GM19043 (cell line): ENCODE data around the gene MARCOL.

Experiments used
- ATAC-seq: cut with Tn5 transposase; IDR thresholded peaks from one replicate; pipeline ENCODE4 v1.9.1; 2021; ENCODE audit warnings: low read depth; ENCODE audit not compliant: unreplicated experiment

MARCOL gene, protein sequence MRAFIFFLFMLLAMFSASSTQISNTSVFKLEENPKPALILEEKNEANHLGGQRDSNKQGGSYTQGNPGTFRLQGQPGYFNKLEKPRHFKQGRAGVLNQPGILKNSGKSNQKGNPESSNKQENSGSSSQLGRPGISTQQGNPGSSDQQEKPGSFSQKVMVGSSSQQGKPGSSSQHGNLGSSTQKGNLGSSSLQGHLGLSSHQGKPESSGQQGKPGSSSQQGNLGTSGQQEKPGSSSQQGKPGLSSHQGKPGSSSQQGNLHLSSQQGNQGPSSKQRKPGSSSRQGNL

DNA sequence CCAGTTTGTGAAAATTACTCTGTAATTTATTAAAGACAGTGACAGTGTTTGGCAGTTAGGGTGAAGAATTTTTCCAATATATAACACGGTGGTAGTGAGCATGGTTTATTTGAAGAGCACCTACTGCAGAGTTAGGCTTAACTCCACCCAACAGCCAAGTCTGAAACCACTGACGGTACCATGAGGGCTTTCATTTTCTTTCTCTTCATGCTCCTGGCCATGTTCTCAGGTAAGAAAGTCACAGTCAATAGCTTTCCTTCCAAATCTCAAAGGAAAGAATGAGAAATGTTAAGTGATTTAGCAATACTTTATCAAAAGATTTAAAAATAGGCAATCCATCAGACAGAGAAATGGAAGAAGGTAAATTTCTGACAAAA, at the start of gene MARCOL:
Gene MARCOL, plus strand, starts transcription at position 108 of the 377 bp plus-strand sequence. Its CDS starts 73 bp downstream, at position 181.
- ATAC-seq = no peak

DNA sequence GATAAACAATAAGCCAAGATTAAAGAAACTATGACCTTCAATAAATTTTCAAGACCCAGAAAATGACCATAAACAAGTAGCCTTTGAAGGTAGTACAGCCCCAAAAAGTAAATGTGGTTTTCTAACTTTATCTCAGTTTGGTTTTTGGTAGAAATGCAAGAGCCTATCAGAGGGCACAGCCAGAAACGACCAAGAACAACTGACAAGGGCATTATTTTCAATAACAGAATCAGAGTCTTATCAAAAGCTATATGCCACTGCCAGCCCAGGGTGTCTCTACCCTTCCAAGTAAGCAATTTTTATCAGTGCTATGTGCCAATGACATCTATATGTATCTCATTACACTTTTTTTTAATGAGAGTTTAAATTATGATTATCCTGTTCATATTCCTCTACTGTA, 47.3 kb upstream of the MARCOL start:
- no peak for ATAC-seq

DNA sequence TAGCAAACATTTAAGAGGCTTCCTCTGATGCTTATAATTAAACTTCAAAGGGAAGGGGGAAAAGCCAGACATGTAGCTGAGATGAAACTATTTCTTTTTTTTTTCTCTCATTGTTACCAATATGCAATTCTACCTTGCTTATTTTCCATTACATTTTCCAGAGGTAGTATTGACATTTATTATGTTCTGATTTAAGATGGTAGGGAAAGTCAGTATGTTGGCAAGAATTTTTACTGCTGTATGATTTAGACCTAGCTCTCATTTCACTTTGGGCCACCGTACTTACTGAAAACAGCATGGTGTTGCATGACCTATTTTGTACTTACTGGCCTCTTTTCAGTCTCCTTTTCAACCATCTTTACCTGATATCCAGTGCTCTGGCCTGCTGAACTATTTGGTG, 45.1 kb upstream of the MARCOL start:
- no peak for ATAC-seq

DNA sequence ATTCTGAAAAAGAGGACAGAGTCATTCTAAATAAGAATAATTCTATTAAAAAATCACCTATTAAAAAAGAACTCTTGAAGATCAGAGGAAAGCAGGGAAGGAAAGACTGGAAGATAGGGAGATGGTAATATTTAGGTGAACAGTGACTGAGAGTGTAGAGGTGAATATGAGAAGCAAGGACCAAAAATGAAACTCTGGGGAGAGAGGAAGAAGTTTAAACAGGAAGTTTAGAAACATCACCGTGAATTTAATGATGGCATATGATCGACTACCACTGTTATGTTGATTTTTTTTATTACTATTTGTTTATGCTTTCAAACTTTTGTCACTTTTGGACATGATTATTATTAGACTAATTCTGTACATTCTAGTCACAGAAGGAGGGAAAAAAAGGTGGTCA, 37.2 kb upstream of the MARCOL start:
- no peak for ATAC-seq

DNA sequence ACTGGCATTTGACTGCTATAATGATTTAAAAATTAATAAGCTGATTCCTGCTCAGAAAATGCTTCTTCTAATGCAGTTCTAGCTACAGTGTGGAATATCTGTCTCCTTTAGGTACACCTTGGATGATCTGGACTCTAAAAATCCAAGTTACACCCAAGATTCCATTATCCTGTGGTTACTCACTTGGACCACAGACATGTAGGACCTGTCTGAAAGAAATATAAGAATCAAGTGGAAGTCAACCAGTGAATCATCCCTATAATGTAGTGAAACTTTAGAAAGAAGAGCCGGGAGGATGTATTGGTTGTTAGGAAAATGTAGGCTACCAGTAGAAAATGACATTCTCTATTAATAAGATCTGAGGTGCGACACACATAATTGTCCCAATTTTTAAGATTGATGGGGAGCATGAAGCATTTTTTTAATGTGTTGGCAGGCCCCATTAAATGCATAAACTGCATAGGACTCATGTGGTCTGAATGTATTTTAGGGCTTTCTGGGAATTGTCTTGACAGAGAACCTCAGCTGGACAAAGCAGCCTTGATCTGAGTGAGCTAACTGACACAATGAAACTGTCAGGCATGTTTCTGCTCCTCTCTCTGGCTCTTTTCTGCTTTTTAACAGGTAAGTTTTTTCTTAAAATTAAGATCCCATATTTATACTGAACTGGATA, 35.7 kb upstream of the MARCOL start, which contains the start of gene SPINK6:
Gene SPINK6, plus strand, starts transcription at position 512 of the 673 bp plus-strand sequence. Its CDS starts 55 bp downstream, at position 567.
- no peak for ATAC-seq

DNA sequence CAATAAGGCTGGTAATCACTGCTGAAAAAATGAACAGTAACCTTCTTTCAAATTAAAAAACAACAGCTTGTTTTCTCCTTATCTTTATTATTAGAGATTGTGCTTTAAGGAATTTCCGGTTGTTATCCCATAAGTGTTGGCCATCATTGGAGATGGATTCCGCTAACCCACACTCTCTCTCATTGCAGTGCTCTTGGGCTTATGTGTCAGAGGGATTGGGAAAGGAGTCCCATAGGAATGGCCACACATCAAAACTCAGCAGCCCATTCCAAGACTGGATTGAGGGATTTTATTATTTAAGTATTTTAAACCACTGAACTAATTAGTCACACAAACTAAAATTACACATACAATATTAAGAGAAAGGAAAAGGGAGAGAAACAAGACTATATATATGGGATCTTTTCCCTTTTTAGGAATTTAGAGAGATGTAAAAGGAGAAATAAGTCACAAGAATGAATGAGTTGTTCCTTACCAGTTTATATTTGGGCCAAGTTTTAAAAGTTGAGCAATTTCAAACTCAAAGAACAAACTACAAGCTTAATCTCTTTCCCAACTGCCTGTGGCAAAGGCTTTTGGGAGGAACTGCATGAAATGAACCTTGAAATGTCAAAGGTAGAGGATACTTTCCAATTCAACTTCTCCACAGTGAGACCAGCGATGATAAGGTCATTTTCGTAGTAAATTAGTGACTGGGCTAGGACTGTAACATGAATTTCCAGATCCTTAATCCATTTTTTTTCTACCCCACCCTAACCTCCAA, 33.1 kb upstream of the MARCOL start:
- ATAC-seq = no peak

DNA sequence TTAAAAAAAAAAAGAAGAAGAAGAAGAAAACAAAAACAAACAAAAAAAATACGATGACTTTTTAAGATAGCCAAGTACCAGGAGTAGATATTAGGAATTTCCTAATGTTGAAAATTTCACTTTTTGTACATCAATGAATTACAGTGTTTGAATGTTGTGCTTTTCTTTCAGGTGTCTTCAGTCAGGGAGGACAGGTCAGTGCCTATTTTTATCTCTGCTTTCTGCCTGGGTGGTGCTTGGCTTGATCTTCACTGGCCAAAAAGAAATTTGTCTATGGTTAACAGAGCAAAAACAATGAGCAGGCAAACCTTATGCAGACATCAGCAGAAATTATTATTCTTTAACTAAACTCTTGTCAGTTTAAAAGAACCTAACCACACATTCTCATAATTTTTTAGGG, 32.5 kb upstream of the MARCOL start:
- ATAC-seq = no peak

DNA sequence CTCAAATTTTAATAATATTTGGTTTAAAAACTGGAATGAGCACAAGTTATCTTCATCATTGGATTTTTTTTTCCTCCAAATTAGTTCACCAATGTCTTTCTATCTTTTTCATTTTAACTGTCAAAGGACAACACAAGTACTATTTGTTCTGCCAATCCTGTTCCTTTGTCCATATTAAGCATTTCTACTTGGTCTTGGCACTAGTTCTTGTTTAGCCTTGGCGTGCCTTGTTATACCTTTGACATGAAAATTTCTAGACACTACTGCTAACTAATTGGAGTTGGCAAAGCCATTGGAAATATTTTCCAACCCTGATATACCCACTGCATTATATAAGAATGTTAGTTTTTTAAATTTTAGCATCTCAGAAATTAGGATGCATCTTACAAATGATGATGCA, 31.7 kb upstream of the MARCOL start:
- no peak for ATAC-seq

DNA sequence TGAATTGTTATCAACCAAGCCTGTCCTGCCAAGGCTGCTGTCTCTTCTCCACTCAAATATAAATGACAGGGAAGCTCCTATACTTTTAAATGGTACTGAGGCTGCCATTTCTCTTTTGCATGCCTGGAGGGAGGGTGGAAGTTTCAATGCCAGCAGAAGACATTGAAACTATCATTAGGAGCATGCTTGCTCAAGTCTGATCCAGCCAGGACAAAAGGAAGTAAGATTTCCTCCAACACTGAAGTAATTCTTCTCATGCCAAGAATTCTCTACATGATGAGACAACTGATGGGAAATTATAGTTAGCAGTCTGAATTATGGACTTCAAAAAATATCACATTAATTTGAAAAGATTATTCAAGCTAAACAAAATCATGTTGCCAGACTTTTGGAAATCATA, 30.1 kb upstream of the MARCOL start:
- ATAC-seq = no peak

DNA sequence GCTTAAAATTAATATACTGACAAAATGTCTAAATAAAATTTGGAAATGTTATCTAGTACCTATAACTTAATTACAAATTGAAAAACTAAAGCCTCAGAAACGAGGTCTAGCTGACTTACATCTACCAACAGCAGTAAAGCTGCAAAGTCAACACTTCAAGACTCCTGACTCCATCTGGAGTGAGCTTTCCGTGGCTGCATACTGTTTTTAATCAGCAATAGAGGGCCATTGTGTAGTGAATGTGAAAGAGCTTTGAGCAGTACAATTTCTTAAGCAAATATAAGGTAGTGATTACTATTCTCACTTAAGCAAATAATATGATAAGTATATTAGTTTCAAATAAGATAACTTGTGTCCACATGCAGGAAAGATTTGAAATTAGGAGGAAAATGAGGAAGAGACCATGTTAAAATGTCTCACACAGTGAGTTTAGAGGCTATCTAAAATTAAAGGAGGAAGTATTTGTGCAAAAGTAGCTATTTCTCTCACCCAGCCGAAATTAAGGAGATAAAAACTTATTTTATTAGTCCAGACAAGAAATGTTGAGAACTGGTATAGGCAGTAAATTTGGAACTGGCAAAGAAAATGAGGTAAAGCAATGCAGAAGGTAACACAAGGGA, 29.1 kb upstream of the MARCOL start:
- no peak for ATAC-seq

DNA sequence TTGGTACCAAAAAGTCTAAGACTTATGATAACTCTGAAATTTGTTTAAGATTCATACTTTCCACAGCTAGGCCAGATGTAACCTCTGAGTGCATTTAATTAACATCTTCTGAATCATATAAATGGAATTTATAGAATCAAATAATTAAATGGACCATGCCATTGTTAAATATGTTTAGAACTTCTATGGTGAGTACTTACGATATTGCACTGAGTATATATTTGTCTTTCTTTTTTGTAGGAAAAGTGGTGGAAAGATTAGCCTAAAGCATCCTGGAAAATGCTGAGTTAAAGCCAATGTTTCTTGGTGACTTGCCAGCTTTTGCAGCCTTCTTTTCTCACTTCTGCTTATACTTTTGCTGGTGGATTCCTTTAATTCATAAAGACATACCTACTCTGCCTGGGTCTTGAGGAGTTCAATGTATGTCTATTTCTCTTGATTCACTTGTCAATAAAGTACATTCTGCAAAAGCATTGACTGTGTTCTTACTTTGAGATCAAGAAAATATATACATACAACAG, 23.6 kb upstream of the MARCOL start:
- ATAC-seq = no peak

DNA sequence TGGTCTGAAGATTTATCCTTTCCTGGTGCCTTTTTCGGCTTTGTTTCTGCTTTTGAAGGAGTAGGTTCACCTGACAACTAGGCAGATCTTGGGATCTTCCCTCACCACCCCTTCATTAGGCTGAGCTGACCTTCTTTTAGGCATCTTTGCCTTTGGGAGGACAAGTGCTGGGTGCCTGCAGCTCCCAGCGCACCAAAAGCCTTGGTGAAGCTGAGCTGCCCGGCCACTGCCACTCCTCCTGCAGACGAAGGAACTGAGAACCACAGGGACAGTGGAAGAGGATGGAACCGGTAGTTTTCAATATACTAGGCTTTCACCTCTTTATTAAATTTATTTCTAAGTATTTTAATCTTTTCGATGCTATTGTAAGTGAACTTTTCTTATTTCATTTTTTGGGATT, 16.8 kb upstream of the MARCOL start:
- no peak for ATAC-seq

DNA sequence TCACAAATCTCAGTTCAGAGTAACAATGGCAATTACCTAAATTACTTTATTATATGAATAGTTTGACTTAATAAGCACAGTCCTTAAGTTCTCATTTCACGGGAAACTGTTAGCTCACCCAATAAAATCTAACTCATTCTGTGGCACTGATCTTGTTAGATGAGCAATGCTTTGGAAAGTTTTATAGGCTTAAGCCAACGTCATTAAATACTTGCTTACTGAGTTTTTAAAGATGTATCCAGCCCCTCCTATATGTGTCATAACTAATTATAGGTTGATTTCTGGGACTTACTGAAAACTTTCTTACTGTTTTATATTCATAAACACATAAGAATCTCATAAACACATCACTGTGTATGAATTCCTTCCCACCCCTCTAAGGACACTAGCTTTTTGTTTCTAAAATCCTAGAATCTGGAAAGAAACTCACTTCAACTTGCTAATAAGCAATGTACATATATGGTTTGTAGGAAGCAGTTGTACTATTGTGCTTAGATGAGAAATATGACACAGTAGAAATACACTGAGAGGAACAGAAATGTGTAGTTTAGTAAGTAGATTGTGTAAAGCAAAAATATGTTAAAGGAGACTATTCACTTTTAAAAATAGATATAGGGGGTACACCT, 14.1 kb upstream of the MARCOL start:
- ATAC-seq = no peak

DNA sequence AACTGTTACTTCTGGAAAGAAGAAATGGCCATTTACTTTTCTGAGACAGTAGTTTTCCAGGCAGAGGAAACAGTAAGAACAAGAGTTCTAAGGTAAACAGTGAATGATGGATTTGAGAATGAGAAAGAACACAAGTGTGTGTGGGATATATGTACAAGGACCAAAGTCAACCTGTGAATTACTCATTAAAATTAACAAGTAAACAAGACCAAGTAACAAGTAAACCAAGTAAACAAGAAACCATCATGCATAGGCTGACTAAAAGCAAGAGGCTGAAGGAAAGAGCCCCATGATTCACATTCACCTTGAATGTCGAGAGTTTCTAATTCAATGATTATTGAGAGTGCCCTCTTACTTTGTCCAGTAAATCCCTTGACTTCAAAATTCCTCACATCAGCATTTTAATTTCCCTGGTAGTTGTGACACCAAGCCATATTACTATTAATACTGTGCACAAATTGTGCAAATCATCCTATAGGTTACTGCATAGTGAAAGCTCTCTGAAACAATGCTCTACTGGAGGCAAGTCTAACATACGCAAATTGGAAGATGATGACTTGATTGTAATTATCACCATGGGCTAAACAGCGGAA, 9.8 kb upstream of the MARCOL start:
- ATAC-seq = no peak

DNA sequence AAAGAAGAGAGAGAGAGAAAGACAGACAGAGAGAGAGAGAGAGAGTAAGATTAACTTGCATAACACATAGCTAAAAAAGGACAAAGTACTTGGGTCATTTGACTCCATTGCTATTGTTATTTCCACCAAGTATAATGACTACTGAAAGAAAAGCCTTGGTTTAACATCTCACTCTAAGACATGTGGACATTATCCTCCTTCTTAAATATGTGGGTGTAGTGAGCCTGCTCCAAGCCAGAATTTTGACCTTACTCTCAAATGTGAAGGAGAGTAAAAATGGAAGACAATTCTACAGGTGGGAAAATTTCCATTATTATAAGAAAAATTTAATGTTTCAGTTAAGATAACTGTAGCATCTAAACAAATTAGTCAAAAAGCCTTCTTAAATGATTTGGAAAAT, 8.5 kb upstream of the MARCOL start:
- ATAC-seq = no peak

DNA sequence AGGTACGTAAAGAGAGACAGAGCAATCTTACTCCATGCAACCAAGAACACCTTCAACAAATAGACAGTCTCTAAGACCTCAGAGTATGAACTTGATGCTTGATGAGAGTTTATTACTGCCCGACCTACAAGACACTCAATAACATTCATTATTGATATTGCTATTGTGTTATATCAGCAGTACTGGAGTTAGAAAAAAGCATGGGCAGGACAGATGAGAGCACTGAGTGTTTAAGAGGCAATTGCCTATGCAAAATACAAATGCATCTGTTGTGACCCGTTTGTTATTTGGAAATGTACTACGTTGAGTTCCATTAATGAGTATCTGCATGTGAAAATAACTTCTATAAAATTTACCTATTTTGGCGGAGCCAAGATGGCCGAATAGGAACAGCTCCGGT, 8.1 kb upstream of the MARCOL start:
- no peak for ATAC-seq

DNA sequence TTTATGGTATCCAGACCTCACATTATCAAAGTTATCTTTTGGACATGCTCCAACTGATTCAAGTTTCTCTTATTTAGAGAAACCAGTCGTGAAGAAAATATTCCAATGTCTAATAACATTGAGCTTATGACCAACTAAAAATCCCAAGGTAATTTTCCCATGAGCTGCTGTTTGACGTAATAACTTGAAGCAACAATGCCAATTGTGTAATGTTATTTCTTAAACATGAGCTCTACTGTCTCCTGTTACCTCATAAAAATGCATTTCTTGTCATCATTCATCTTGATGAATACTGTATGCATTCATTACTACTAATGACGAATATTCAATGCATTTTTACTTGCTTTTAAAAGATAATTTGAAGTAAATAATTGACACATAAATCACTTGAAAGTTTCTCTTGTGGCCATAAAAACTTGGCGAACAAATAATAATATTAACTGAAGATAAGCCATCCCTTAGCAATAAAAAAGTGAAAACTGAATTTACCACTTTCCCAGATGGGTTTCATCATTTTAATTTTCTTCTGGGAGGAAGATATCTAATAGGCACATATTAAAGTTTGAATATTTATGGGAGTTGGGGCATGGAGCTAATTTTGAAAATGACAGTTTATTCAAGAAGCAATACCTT, 424 bp upstream of the MARCOL start:
- ATAC-seq = no peak

DNA sequence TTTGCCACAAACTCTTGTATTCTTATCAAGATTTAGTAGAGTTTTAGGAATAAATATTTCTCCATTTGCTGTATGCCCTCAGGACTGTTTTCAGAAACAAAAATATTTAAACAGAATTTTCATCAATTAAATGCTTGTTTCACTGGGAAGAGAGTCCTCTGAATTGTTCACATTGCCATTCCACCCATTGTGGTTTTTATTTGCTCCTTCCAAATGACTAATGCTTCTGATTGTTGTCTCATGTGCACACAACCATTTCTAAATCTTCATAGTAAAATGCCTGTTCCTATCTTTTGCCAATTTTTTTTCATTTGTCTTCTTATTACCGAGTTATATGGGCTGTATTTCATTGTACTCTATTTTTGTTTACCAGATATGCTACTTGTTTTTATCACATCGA, 10.6 kb downstream of the MARCOL start:
- no peak for ATAC-seq

DNA sequence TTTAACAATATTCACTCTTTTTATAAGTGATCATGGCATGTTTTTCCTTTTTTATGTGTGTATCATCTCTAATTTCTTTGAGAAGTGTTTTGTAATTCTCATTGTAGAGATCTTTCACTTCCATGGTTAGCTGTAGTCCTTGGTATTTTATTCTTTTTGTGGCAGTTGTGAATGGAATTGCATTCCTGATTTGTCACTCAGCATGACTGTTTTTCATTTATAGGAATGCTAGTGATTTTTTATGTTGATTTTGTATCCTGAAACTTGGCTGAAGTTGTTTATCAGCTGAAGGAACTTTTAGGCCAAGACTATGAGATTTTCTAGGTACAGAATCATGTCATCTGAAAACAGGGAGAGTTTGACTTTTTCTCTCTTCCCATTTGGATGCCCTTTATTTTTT, 17.1 kb downstream of the MARCOL start:
- no peak for ATAC-seq

DNA sequence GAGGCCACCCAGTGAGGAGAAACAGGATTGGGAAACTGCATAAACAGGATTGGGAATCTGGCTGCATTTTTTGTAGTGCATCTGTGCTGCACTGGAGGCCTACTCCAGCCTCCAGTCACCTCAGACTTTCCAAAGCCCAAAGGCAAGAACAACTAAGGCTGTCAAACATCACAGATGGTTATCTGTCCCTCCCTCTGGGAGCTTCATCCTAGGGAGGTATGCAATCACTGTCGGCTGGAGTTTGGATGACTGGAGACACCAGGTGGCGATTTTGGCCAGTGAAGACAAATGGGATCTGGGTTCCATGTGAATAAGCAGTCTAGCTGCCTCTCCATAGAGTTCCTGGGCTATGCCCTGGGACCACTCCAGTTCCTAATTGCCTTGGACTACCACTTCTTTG, 21.0 kb downstream of the MARCOL start:
- no peak for ATAC-seq
